DLD1 (cell line): ENCODE data around the gene BCS1L.

Source experiments
- in situ Hi-C: cut with HindIII; loops from 2 replicates; pipeline ENCODE4 v1.10.0; 2017; ENCODE audit warnings: low sequenced_read_pairs

Gene BCS1L

GRCh38 chr2:218710687-218711549, 51.4 kb downstream of the BCS1L start, which contains the start of gene TTLL4:
TTLL4 (plus strand) TSS chr2:218710835; CDS start chr2:218737677, 26,842 bp downstream.
- in situ Hi-C loops = no loop called here

- in situ Hi-C loops = no loop called here
Observed at GRCh38 chr2:218711550-218711929, 52.1 kb downstream of the BCS1L start.
